GM18909 (cell line): ENCODE measurements around the gene CRACDL.

Source experiments
- ATAC-seq: cut with Tn5 transposase; IDR thresholded peaks from one replicate; pipeline ENCODE4 v1.9.1; 2021; ENCODE audit warnings: mild to moderate bottlenecking; ENCODE audit not compliant: unreplicated experiment, poor library complexity

Gene CRACDL, protein sequence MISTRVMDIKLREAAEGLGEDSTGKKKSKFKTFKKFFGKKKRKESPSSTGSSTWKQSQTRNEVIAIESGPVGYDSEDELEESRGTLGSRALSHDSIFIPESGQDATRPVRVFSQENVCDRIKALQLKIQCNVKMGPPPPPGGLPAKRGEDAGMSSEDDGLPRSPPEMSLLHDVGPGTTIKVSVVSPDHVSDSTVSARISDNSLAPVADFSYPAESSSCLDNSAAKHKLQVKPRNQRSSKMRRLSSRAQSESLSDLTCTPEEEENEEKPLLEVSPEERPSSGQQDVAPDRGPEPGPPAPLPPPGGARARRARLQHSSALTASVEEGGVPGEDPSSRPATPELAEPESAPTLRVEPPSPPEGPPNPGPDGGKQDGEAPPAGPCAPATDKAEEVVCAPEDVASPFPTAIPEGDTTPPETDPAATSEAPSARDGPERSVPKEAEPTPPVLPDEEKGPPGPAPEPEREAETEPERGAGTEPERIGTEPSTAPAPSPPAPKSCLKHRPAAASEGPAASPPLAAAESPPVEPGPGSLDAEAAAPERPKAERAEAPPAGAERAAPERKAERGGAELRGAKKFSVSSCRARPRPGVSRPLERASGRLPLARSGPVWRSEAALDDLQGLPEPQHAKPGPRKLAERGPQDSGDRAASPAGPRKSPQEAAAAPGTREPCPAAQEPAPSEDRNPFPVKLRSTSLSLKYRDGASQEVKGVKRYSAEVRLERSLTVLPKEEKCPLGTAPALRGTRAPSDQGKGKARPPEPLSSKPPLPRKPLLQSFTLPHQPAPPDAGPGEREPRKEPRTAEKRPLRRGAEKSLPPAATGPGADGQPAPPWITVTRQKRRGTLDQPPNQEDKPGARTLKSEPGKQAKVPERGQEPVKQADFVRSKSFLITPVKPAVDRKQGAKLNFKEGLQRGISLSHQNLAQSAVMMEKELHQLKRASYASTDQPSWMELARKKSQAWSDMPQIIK

DNA sequence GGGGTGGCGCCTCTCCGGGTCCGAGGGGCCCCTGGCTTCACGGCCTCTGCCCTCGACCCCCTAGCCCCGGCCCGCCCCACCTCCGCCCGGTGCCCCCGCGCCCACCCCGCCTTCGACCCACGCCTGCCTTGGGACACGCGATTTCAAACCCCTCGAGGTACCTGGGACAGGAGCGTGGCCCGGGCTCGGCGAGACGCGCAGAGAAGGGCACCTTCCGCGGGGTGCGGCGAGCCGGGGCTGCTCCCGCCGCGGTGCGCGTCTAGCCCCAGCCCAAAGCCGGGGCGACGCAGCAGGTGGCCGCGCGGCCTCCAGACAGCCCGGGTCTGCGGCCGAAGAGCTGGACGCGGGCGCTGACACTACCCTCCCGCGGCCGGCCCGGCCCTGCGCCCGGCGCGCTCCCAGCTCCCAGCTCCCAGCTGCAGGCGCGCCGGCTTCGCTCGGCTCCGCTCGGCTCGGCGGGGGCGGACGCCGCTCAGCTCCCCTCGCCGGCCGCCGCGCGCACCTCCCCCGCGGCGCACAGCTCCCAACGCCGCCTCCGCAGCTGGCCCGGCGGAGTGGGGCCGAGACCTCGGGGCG lies at the start of gene CRACDL:
Gene CRACDL (minus strand): TSS at position 449 of the 576 bp plus-strand sequence. CDS start 89,425 bp downstream, outside the sequence.
- ATAC-seq = no peak

DNA sequence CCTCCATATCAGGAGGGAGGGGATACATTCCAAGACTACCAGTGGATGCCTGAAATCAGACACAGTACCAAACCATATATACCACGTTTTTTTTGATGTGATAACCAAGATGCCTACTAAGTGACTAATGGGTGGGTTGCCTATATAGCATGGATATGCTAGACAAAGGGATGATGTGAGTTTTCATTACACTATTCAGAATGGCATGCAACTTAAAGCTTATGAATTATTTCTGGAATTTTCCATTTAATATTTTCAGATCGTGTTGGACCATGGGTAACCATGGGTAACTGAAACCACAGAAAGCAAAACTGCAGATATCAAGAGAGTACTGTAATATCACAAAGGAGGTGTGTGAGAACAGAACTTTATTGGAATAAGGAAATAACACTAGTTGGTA lies 39.6 kb upstream of the CRACDL start:
- no peak for ATAC-seq

DNA sequence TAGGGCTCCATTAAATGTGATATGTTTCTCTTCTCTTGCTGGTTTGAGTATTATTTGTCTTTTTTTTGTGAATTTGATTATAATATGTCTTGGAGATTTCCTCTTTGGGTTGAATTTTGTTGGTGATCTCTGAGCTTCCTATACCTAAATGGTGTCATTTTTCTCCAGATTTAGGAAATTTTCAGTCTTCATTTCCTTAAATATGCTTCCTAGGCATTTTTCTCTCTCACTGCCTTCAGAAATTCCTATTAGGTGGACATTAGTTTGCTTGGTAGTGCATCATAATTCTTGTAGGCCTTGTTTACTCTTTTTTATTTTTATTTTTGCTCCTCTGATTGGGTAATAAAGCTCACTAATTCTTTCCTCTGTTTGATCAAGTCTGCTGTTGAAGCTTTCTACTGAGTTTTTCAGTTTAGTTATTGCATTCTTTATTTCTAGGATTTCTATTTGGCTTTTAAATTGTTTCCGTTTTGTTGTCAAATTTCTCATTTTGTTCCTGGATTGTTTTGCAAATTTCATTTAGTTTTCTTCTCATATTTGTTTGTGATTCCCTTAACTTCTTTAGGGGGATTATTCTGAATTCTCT lies 36.6 kb upstream of the CRACDL start:
- ATAC-seq = no peak

DNA sequence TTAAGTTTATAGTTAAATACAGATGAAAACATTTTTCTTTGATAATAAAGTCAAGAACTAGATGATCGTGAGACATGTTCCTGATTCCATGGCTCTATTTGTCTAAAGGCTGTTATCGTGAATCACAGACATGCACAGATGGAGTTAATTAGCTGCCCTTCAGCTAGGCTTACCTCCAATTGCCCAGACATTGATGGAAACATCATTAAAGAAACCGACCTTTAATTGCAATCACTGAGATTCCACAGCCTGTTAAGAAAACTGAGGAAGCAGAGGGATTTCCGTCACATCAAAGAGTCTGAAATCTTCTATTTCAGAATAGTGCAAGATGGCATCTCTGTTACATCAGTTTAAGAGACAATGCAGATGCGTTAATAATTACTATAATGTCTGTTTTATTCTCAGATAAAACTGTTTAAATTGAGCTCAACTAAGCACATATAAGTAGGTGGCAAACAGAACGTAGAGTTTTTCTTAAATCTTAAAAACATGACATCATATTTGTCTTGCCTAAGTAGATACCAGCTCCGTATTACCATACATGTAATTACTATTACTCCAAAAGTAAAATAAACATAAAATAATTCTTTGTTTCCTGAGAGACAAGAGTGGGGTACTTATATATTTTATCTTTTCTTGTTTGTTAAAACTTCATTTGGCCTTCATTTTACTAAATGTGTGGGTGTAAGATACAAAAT lies 23.9 kb upstream of the CRACDL start:
- no peak for ATAC-seq

DNA sequence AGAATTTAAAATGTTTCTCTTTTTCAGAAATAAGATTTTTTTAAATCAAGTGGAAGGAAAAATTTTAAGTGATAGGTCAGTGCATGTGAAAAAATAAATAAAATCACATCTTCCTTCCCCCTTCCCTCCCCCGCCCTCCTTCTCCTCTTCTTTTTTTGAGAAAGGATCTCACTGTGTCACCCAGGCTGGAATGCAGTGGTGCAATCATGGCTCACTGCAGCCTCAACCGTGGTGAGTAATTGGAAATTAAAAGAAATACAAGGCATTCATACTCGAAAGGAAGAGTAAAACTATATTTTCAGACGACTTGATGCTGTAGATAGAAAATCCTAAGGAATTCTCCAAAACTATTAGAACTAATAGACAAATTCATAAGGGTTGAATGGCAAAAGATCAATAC lies 16.9 kb upstream of the CRACDL start:
- no peak for ATAC-seq

DNA sequence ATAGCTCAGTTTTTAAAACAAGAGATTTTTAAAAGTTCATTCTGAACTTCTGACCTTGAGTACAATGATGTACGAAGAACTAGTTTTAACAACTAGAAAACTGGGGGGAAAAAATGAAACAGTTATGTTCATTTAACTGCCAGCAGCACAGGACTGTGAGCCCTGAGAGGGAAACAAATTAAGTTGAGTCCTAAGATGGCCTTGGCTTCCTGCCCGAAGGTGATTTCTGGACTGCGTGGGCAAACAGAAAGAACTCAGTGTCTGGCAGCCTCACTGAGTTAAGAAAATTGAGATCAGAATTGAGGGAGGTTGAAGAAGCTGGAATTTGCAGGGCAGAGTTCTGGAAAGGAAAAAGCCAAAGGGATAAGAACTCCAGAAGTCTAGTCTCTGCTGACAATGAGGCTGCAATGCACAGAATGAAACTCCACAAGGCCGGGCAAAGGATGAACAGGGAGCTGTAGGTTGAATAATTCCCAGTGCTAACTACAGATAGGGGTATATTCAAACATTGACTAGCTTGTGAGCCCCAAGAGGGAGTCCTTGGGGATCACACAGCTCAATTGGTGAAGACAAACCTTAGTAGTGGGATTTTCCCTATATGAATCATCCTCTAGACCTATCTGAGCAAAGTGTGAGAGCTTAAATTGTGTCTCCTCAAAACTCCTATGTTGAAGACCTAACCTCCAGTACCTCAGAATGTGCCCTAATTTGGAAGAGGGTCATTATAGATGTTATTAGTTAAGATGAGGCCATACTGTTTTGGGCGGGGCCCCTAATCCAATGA lies 13.1 kb upstream of the CRACDL start:
- ATAC-seq = no peak

DNA sequence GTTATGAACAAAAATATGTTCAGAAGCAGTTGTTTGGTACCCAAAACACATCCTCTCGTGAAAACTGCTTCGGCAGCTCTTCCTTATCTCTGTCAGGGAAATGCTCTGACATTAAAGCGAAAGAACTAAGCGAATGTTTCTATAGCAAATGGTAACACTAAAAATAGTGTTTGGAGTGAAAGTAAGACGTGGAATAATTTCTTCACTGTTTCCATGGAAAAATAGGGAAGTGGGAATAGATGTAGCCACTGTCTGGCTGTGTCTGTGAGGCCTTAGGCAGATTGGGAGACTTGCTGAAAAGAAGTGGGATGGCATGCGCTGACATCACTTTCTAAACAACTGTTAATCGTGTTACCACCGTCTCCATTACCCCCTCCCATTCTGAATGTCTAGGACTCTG lies 11.5 kb upstream of the CRACDL start:
- no peak for ATAC-seq

DNA sequence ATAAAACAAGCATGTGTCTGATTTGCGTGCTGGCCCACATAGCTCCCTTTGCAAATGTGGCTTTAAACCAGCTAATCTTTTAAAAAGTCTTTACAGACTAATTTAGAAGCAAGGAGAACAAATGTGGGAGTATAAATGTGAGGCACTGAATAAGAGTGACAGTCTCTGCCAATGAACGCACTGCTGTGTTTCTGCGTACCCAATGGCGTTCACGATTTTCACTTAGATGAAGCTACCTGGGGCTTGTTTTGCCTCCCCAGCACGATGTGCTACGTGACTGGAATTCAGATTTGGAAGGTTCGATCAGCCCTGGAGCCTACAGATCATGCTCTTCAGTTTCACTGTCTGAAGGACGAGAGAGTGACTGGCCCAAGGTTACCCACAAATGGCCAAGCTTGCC lies 10.8 kb upstream of the CRACDL start:
- no peak for ATAC-seq

DNA sequence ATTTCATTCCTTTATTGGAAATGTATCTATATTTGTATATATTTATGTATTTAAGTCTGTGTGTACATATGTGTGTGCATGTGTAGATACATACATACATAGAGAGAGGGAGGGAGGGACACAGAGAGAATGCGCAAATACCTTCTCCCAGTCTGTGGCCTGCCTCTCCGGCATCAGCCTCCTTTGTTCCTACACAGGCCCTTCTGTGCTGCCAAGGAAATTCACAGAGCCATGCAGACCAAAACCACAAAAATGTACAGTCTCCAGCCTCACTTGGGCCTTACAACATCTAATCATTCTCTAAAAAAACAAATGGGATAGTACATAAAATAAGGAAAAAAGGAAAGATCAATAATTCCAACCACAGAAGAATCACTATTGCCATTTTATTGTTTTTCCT lies 8.8 kb upstream of the CRACDL start:
- no peak for ATAC-seq

DNA sequence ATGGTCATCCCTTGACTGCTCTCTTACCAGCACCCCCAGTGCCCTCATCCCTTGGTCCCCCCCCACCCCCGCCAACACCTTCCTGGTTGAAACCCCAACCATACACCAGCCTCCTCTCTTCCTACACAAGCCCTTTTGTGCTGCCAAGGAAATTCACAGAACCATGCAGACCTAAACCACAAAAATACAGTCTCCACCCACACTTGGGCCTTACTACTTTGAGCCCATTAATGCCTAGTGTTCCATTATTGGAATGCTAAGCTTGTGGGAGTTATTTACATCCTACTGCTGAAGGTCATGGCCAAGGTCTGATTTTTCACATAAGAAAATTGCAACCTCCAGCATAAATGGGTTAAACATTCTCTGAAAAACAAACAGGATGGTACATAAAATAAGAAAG lies 4.1 kb upstream of the CRACDL start:
- no peak for ATAC-seq

DNA sequence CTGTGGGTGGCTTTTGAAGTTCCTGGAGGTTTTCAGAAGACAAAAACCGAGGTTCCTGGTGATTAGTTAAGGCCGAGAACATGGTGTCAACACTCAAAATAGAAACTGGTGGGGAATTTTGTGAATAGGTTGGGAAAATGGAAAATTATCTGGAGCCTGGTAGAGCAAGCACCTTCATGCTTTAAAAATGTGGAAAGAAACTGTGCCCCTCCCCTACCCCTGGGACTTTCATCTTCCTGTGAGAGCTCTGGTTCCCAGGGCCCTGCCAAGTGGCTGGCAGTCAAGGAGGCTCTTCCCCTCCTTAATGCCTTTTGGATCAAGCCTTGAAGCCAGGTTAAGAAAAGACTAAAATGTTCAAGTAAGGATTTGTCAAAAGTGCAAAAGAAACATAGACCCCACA lies 1.9 kb upstream of the CRACDL start:
- ATAC-seq = no peak

DNA sequence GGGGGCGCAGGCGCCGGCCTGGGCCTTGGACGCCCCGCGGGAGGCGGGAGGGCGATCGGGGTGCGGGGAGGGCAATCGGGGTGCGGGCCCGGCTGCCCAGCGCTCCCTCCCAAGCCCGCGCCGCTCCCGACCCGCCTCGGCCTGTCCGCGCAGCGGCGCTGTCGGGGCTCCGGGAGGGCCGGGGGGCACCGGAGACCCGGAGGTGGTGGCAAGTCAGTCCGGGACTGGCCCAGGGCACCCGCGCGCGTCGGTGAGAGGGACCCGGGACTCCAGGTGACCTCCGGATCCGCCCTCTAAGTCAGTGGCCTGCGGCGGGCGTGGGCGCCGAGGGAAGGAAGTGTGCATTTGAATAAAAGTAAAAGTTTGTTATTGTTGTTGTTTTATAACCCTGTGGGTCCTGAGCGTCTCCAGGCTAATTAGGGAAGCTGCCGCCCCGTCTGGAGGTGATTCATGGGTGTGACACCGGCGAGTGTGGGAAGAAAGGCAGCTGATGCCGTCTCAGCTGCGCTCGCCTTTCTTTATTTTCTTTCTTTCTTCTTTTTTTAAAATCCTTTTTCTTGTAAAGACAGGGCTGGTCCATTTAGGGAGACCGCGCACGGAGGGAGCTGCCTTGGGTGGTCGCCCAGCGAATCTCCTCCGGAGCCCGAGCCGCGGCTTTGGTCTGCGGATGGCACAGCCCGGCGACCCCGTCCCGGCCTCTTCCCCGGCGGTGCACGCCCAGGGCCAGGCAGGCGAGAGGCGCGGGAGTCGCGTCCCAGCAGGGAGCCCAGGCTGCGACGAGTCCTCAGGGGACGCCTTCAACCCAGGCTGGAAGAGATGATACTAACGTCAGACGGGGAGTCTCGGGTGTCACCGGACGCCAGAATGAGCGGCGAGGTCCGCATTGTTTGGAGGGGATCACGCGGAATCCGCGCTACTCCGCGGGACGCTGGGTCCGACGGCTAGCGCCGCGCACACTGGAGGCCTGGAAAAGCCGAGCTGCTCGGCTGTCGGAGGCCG lies 627 bp upstream of the CRACDL start:
- ATAC-seq = no peak

DNA sequence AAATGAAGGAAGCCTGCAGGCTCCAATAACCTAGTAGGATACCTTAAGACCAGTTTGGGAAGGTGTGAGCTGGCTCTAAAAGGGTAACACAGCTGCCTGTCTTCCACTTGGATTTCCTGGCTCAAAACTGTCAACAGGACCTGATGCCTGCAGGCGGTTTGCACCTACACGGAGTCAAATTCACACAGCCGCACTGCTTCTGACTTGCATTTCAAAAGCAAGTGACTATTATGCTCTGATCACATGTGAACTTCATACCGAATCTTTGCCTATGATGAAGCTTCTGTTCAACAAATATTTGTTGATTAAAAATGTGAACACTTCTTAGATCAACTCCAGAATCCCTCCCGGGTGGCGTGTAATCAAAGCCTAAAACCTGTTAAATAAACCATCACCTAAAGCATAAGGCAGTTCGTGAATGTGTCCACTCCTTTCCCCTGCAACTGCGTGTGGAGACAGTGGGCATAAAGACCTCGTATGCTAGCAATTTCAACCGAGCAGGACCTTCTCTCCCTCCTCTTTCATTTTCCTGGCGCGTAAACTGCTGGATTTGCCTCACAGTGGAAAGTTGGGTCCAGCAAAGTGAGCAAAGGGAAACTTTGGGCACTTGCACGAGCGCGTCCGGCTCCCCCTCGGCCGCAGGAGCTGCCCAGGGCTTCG lies 784 bp downstream of the CRACDL start:
- ATAC-seq = no peak

DNA sequence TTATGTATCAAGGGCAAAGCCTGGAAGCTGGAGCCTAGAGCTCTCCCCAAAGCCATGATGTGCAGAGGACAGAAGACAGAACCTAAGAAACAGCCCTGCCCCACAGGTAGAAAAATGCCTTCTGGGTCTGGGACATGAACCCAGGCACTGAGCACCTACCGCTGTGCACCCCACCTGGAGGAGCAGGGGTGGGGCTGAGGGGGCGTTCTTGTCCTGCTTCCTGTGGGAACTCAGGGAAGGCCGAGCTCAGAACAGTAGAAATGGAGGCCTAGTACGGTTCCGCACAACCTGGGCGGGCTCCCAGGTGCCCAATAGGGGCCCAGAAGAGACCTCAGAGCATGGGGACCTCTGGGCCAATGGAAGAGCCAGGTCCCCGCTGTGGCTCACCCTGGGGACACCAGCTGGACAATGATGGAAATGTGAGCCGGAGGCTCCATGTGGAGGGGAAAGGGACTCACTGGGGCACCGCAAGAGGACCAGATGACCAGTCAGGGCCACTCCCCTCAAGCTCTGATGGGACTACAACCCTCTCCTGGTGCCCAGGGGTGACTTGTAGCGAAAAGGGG lies 3.2 kb downstream of the CRACDL start:
- ATAC-seq = no peak

DNA sequence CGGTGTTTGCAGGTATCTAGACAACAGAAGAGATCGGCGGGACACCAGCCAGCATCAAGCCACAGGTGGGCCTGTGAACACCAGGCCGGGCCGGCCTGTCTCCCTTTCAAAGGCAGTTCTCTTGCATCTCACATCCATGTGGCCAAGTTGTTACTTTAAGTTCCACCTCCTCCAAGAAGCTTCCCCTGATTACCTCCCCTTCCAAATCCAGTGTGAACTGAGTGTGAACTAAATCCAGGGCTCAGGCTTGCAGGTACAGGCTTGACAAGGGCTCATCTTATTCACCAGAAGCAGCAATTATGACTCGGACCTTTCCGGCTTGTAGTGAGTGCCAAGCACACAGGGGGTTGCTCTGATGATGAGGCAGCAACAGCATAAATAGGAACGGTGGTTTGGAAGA lies 3.9 kb downstream of the CRACDL start:
- no peak for ATAC-seq

DNA sequence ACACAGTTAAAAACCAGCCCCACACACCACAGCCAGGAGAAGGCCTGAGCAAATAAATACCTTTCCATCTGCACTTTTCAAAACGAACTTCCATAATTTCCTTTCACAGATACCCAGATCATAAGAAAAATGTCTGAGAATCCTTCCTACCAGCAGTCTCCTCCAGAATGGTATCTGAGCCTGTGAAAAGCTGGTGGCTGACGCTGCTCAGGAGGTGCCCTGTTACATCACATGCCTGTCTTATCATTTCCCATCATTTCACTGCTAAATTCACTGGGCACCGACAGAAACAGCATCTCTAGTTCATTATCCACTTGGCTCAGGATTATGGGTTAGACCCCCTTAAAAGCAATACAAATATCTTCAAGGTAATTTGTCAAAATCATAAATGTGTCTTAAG lies 4.4 kb downstream of the CRACDL start:
- ATAC-seq = no peak

DNA sequence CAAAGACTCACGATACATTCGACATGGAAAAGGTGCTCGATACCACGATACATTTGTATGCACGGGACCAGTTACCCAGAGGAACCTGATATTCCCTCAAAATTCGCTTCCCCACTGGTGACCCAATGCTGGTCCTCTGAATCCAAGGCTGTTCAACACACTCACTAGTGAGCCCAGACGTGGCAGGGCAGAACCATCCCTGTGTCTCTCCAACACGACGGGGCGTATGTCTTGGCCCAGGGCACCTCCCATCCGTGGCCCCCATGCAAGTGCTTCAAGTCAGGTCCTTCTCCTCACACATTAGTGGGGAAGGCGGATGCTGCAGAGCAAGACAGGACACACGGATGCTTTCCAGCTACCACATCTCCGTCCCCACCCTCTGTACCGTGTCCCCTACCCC lies 6.1 kb downstream of the CRACDL start:
- ATAC-seq = no peak
